Activated T-helper 1 cell treated with anti-CD3 and anti-CD28 coated beads, Interleukin-2, amount 50 U/mL, for 16 hours (primary cell): ENCODE data around the gene PDCD11.
A peak's percentile ranks its signal among the peaks of the same experiment; 100 is the strongest.
"Not testable (repeated sequence)": the region's sequence is repeated elsewhere in the genome, so short reads cannot be mapped to it uniquely, and the experiment has no call there.

Source experiments
- DNase-seq, 2 donors: peaks; one replicate each; pipeline ENCODE4 v3.0.0-alpha.2; 2020; ENCODE audit warnings: low read depth in 1 of 2, low spot score in 1 of 2

Gene PDCD11

DNA sequence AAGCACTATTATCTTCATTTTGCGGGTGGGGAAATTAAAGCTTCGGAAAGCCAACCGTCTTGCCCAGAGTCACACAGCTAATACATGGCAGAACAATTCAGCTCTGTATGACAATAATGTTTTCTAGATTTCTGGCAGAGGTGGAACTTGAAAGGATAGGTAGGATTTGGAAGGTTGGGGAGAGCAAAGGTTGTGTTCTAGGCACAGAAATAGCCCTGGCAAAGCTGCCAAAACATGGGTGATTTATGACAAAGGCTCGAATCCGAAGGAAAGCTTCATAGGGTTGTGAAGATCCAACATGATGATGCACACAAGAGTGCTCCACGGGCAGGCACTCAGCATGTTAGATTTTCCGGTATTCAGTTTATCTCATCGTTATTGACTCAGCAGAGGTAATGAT lies 19.2 kb downstream of the PDCD11 start:
- no peak for DNase-seq

DNA sequence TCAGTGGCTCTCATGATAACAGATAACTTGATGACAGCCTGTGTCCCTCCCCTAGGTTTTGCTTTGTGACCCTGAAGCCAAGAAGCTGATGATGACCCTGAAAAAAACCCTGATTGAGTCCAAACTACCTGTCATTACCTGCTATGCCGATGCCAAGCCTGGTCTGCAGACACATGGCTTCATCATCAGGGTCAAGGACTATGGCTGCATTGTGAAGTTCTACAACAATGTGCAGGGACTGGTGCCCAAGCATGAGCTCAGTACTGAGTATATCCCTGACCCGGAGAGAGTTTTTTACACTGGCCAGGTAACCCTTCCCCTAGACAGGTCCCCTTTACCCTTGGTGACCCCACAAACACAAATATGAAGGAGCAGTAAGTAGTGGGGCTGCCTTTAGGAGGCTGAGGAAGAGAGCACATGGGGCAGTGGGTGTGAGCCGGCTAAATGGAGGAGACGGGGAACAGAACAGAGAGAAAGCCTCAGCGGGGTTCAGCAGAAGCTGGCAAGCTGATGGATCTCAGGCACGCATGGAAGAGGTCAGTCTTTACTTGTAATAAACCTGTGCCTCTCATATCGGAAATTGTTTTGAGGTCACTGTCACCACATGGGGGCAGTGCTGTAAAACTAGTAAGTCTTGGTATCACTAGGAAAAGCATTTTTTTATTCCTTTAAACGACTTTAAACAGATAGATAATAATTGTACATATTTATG lies 20.2 kb downstream of the PDCD11 start:
- peak; percentile 14 to 24 for DNase-seq

DNA sequence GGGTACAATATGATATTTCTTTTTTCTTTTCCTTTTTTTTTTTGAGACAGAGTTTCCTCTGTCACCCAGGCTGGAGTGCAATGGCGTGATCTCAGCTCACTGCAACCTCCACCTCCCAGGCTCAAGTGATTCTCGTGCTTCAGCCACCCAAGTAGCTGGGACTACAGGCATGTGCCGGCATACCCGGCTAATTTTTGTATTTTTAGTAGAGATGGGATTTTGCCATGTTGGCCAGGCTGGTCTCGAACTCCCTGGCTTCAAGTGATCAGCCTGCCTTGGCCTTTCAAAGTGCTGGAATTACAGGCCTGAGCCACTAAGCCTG lies 20.7 kb downstream of the PDCD11 start:
- not testable (repeated sequence) for DNase-seq

GRCh38 chr10:103417601-103418000 lies 21.2 kb downstream of the PDCD11 start:
- no peak for DNase-seq

- DNase-seq = no peak
Observed at GRCh38 chr10:103419101-103419500, 22.7 kb downstream of the PDCD11 start.

GRCh38 chr10:103423748-103424147 lies 27.3 kb downstream of the PDCD11 start:
- no peak for DNase-seq

GRCh38 chr10:103427866-103428265 lies 31.4 kb downstream of the PDCD11 start:
- DNase-seq = no peak

DNA sequence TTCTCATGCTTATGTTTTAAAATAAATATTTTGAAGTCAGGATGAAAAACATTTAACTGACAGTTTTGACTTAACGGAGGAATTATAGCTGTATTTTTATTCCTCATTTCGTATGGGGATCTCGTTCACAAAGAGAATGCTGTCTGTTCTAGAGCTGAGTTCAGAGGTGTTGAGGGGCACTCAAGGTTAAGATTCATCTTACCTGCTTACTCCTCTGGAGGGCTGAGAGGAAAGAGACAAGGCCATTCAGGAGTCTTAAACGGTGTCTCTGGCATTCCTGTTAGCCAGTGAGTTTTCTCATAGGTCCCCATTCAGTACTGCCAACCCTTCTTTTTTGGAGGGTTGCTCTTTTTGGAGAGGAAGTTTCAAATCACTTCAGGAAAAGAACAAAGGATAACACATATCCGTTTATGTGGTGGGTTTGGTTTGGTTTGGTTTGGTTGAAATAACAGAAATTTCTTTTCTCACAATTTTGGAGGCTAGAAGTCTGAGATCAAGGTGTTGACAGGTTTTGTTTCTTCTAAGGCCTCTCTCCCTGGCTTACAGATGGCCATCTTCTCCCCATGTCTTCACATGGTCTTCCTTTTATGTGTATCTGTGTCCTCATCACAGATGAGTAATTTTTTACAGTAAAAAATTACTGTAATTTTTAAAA lies 32.7 kb downstream of the PDCD11 start:
- DNase-seq = no peak

DNA sequence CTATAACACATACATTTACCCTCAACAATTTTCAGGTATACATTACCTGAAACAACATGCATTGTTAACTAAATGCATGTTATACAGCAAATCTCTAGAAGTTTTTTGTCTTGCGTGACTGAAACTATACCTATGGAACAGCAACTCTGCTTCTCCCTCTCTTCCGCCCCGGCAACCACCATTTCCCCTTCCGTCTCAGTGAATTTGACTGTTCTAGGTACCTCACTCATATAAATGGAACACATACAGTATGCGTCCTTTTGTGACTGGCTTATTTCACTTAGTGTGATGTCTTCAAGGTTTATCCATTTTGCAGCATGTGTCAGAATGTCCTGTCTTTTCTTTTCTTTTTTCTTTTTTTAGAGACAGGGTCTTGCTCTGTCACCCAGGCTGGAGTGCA lies 33.2 kb downstream of the PDCD11 start:
- no peak for DNase-seq

GRCh38 chr10:103431902-103432301 lies 35.5 kb downstream of the PDCD11 start:
- no peak for DNase-seq

DNA sequence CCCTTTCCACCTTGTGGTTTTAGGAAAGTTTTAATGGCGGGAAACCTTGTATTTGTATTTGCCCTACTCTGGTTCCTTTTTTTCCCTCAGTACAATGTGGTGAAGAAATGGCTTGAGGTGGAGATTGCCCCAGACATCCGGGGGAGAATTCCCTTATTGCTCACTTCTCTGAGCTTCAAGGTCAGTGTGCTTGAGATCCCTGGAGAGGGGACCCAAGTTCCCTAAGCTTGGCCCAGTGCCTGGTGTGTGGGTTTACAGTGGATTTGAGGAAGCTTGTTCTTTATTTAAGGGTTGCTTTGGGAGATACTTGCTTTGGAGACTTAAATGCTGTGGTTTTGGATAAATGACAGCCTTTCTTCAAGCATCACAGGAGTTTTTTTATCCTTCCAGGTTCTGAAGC lies 37.4 kb downstream of the PDCD11 start:
- no peak for DNase-seq

DNA sequence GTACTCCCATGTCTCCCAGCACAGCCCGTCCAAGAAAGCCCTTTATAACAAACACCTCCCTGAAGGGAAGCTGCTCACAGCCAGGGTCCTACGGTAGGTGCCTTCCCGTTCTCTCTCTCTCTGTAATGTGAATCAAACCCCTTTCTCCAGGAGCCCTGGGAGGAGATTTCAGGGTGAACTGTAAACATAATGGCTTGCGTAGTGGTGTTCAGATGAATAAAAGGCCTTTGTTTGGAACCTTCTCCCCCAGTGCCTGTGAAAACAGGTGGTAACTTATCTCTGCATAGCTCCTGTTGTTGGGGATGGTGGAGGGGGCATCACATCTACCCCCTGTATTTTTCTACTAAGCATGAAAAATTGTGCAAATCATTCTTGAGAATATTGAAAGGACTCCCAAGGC lies 43.4 kb downstream of the PDCD11 start:
- no peak for DNase-seq

DNA sequence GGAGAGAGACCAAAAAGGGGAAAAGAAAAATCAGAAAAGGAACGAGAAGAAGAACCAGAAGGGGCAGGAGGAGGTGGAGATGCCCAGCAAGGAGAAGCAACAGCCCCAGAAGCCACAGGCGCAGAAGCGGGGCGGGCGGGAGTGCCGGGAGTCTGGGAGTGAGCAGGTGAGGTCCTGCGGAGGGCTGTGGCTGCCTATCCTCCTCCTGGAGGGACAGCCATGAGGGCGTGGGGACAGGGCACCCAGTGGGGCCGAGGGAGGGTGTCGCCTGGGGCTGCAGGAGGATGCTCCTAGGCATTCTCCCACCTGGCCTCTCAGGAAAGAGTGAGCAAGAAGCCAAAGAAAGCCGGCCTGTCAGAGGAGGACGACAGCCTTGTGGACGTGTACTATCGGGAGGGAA lies 44.0 kb downstream of the PDCD11 start:
- DNase-seq = no peak

DNA sequence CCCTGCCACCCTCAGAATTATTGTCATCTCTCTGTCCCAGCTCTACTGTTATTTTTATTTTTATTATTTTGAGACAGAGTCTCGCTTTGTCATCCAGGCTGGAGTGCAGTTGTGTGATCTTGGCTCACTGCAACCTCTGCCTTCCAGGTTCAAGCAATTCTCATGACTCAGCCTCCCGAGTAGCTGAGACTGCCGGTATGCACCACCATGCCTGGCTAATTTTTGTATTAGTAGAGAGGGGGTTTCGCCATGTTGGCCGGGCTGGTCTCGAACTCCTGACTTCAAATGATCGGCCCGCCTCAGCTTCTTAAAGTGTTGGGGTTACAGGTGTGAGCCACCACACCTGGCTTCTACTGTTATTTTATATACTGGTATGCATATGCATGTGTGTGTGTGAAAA lies 44.8 kb downstream of the PDCD11 start:
- no peak for DNase-seq

DNA sequence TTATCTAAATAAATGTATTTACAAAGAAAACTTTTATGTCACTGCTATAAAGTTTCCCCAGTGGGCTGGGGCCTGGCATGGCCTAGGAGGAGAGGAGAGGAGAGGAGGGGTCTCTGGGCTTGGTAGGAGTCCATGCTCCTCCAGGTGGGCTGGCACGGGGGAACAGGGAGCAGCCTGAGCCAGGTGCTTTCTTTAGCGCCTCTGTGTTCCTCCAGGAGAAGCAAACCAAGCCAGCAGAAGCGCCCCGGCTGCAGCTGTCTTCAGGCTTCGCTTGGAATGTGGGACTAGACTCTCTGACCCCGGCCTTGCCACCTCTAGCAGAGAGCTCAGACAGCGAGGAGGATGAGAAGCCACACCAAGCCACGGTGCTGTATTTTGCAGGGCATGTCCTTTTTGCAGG lies 45.2 kb downstream of the PDCD11 start:
- no peak for DNase-seq

DNA sequence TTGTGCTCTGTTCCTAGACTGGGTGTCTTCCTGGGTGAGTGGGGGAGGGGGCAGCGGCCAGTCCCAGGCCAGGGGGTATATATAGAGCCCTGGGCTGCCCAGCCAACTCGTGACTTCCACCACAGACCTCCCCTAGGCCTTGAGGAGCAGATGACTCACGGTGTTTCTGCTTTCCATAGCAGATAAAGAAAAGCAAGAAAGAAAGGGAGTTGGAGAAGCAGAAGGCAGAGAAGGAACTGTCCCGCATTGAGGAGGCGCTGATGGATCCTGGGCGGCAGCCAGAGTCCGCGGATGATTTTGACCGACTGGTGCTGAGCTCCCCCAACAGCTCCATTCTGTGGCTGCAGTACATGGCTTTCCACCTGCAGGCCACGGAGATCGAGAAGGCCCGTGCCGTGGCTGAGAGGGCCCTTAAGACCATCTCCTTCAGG lies 45.6 kb downstream of the PDCD11 start:
- DNase-seq = no peak

- no peak for DNase-seq
Observed at GRCh38 chr10:103443475-103444185, 47.2 kb downstream of the PDCD11 start.

GRCh38 chr10:103444478-103444877 lies 48.1 kb downstream of the PDCD11 start:
- no peak for DNase-seq

DNA sequence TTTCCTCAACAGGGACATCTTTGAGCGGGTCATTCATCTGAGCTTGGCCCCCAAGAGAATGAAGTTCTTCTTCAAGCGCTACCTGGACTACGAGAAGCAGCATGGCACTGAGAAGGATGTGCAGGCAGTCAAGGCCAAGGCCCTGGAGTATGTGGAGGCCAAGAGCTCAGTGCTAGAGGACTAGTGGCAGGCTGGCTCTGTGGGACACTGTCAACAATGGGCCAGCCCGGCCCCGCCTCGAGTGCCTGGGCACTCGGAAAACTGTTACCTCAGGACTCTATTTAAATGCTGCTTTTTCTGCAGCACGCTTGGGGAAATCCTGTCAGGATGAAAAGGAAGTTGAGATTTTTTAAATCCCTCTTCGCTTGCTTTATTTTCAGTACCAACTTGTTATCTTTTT lies 48.9 kb downstream of the PDCD11 start:
- DNase-seq = no peak

DNA sequence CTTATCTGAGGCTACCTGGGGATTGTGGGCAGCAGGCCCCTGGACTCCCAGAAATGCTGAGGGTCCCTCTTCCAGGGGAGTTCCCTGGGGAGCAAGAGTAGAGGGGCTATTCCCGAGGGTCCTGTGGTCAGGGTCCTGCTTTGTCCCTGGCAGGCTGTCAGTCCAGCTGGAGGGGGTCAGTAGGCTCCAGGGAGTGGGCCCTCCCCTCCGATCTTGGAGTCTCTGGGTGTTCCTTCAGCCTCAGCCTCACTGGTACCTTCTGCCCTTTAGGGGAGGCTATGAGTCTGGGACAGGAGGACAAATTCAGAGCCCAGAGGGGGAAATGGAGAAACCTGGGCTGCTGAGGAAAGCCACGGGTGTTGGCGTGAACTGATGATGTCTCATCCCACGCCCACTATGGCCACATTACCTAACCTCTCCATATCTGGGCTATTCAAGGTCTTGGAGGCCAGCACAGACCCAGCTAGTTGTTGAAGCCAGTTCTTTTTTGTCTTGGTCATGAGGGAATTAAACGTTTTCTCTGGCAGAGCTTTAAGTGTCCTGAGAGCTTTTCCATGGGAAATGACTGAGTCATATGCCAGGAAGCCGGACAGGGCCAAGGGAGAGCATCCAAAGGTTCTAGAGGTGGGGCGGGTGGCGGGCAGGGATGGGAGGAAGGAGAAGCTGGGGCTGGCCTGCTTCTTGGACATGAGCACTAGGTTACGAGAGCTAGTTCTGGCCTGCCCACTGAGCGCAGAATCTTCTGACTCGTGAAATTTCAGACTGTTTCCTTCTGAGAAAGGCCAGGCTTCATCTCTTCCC lies 49.5 kb downstream of the PDCD11 start:
- no peak for DNase-seq

GRCh38 chr10:103447187-103447586 lies 50.8 kb downstream of the PDCD11 start:
- no peak for DNase-seq

GRCh38 chr10:103448746-103449145 lies 52.3 kb downstream of the PDCD11 start:
- no peak for DNase-seq
